Esophagus squamous epithelium (tissue), 4 donors: ENCODE measurements around the gene SLC12A7.

Experiments
- POLR2A ChIP-seq, 4 donors: fragments of 450-650 bp; IDR thresholded peaks; one replicate each; pipeline ENCODE4 v1.6.1; 2017; ENCODE audit warnings: antibody characterized with exemption in 4 of 4, mild to moderate bottlenecking in 4 of 4, moderate library complexity in 3 of 4
- TF ChIP-seq, protein P1 (sequence below), 6 experiments: fragments of 450-650 bp in 4 of 6; fragments of 200-600 bp in 2 of 6; sonication (generic) in 2 of 6; IDR thresholded peaks; one replicate each; pipeline ENCODE4 v1.5.1; 2016 to 2019; ENCODE audit warnings: antibody characterized with exemption in 6 of 6, mild to moderate bottlenecking in 4 of 6, moderate library complexity in 4 of 6

DNA sequence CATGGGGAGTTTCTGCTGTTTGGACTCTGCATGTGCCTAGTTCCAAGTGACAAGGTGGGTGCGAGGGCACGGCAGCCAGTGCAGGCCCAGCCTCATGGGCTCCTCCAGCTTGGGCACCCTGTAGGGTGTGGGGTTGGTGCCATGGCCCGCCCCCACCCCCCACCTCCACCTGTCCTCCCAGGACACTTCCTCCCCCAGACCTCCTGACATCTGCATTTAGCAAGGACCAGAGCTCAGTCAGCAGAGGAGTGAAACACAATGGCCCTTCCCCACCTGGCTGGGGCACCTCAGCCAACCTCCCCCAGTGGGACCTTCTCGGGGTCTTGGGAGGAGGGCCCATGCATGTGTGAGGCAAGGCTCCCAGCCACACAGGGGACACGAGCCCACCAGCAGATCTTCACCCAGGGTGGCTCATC is 105.2 kb downstream of the SLC12A7 start:
- TF ChIP-seq, protein P1, sequence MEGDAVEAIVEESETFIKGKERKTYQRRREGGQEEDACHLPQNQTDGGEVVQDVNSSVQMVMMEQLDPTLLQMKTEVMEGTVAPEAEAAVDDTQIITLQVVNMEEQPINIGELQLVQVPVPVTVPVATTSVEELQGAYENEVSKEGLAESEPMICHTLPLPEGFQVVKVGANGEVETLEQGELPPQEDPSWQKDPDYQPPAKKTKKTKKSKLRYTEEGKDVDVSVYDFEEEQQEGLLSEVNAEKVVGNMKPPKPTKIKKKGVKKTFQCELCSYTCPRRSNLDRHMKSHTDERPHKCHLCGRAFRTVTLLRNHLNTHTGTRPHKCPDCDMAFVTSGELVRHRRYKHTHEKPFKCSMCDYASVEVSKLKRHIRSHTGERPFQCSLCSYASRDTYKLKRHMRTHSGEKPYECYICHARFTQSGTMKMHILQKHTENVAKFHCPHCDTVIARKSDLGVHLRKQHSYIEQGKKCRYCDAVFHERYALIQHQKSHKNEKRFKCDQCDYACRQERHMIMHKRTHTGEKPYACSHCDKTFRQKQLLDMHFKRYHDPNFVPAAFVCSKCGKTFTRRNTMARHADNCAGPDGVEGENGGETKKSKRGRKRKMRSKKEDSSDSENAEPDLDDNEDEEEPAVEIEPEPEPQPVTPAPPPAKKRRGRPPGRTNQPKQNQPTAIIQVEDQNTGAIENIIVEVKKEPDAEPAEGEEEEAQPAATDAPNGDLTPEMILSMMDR (IDR thresholded peaks at IDR 0.05): no peak
- no peak for TF ChIP-seq POLR2A (IDR thresholded peaks at IDR 0.05)
